Fibroblast of lung (primary cell): Measurements from ENCODE around the gene ERICH2. TPM values are rescaled to one million over a fixed set of nuclear protein-coding genes. Genes with fewer than 3 reads are reported as not detected.

Source experiments
- DNase-seq, 2 donors: peaks; one replicate each; pipeline versions ENCODE4 v3.0.0 to v3.0.0-alpha.2; 2010; ENCODE audit warnings: low read depth in 2 of 2
- H2AFZ ChIP-seq: 2 replicates; pipeline ENCODE4 v1.5.1; 2012; ENCODE audit warnings: low read length, control low read depth, inconsistent platforms
- H3K27ac ChIP-seq: 2 replicates; pipeline ENCODE4 v1.5.1; 2011; ENCODE audit warnings: low read length, control low read depth; ENCODE audit not compliant: insufficient read depth
- H3K27me3 ChIP-seq: 2 replicates; pipeline ENCODE4 v1.5.1; 2011; ENCODE audit warnings: mild to moderate bottlenecking, low read length; ENCODE audit not compliant: control insufficient read depth, insufficient read depth
- H3K36me3 ChIP-seq: 2 replicates; pipeline ENCODE4 v1.5.1; 2011; ENCODE audit warnings: low read length; ENCODE audit not compliant: control insufficient read depth, insufficient read depth
- H3K4me1 ChIP-seq: 2 replicates; pipeline ENCODE4 v1.5.1; 2011; ENCODE audit warnings: low read length; ENCODE audit not compliant: control insufficient read depth, insufficient read depth; ENCODE audit errors: extremely low read depth
- H3K4me2 ChIP-seq: 2 replicates; pipeline ENCODE4 v1.5.1; 2011; ENCODE audit warnings: low read length, control low read depth; ENCODE audit not compliant: insufficient read depth; ENCODE audit errors: extremely low read depth
- H3K4me3 ChIP-seq, 4 experiments: fragments of 200-600 bp in 1 of 4; sonication (generic) in 1 of 4; replicated peaks in 1 of 4; 2 replicates each; pipeline ENCODE4 v1.5.1; 2011 to 2016; ENCODE audit warnings: low read length in 4 of 4, low read depth in 3 of 4, mild to moderate bottlenecking in 3 of 4, control low read depth in 2 of 4, inconsistent platforms in 1 of 4, mixed read lengths in 1 of 4; ENCODE audit not compliant: insufficient read depth in 1 of 4; ENCODE audit errors: control extremely low read depth in 1 of 4
- H3K79me2 ChIP-seq: 2 replicates; pipeline ENCODE4 v1.5.1; 2012; ENCODE audit warnings: mild to moderate bottlenecking, low read length, inconsistent platforms; ENCODE audit not compliant: control insufficient read depth, insufficient read depth
- H3K9ac ChIP-seq: 2 replicates; pipeline ENCODE4 v1.5.1; 2011; ENCODE audit warnings: mild to moderate bottlenecking, low read length, control low read depth; ENCODE audit not compliant: insufficient read depth
- H3K9me3 ChIP-seq: 2 replicates; pipeline ENCODE4 v1.5.1; 2012; ENCODE audit warnings: low read depth, low read length; ENCODE audit not compliant: control insufficient read depth, insufficient read depth
- H4K20me1 ChIP-seq: 2 replicates; pipeline ENCODE4 v1.5.1; 2011; ENCODE audit warnings: low read length; ENCODE audit not compliant: control insufficient read depth, insufficient read depth; ENCODE audit errors: extremely low read depth
- CTCF ChIP-seq, 2 donors: IDR thresholded peaks in 1 of 2; conservative IDR thresholded peaks in 1 of 2; 1 replicate in 1 of 2; 2 replicates in 1 of 2; pipeline ENCODE4 v1.5.1; 2011 to 2012; ENCODE audit warnings: low read length in 2 of 2, control low read depth in 1 of 2, inconsistent platforms in 1 of 2, low read depth in 1 of 2, mild to moderate bottlenecking in 1 of 2
- EZH2 ChIP-seq: IDR thresholded peaks from 2 replicates; pipeline ENCODE4 v1.5.1; 2012; ENCODE audit warnings: low read length, control low read depth, mild to moderate bottlenecking; ENCODE audit errors: missing control alignments
- polyA plus RNA-seq, 2 donors: library from polyadenylated mRNA; depleted of rRNA in 1 of 2; stranded (reverse) in 1 of 2; unstranded in 1 of 2; fragments of >200 nt; gene quantifications; 2 replicates each; pipeline ENCODE4 v1.2.1, GENCODE V29; 2011 to 2012; ENCODE audit warnings: missing spikeins in 1 of 2
- total RNA-seq: library from RNA; depleted of rRNA; stranded (reverse); fragments of >200 nt; gene quantifications from 2 replicates; pipeline ENCODE4 v1.2.1, GENCODE V29; 2014

ERICH2 gene
- total and polyA plus RNA-seq, 2 donors (not counting 1 experiment from before 2014, with no cell fraction given) = 3.1 TPM; not detected in 1

GRCh38 chr2:170814533-170815230 lies 44.5 kb downstream of the ERICH2 start:
- Histone ChIP-seq H3K27ac (no peak overlapping the region), H3K79me2 (no peaks in the 10 kb centered on the region), H3K4me3 (no peak overlapping the region), H3K4me1 (peaks cover 3% of the 10 kb centered on the region), H3K4me2 (no peak overlapping the region), H3K27me3 (peaks cover 49% of the 10 kb centered on the region), H3K36me3 (no peaks in the 10 kb centered on the region), H3K9me3 (no peaks in the 10 kb centered on the region), H2AFZ (no peak overlapping the region), H4K20me1 (no peaks in the 10 kb centered on the region), H3K9ac (no peak overlapping the region)
- TF ChIP-seq EZH2 (peak; percentile 11), CTCF (conservative IDR thresholded peaks at IDR 0.05 in 1 of 2, IDR thresholded peaks at IDR 0.05 in 1 of 2; ENCODE audit: low read depth in 1 of 2, low read length in 2 of 2) (no peak)
- no peak for DNase-seq

- TF ChIP-seq EZH2 (no peak), CTCF (conservative IDR thresholded peaks at IDR 0.05 in 1 of 2, IDR thresholded peaks at IDR 0.05 in 1 of 2; ENCODE audit: low read depth in 1 of 2, low read length in 2 of 2) (no peak)
- Histone ChIP-seq H3K4me2 (peak overlapping the region; percentile 90), H2AFZ (no peak overlapping the region), H3K4me1 (peaks cover 3% of the 10 kb centered on the region), H3K9ac (no peak overlapping the region), H3K79me2 (no peaks in the 10 kb centered on the region), H3K27ac (no peak overlapping the region), H3K36me3 (no peaks in the 10 kb centered on the region), H3K27me3 (peaks cover 55% of the 10 kb centered on the region), H4K20me1 (no peaks in the 10 kb centered on the region), H3K9me3 (no peaks in the 10 kb centered on the region), H3K4me3 (no peak overlapping the region)
- no peak for DNase-seq
Observed at GRCh38 chr2:170815311-170815710, 45.1 kb downstream of the ERICH2 start.

DNA sequence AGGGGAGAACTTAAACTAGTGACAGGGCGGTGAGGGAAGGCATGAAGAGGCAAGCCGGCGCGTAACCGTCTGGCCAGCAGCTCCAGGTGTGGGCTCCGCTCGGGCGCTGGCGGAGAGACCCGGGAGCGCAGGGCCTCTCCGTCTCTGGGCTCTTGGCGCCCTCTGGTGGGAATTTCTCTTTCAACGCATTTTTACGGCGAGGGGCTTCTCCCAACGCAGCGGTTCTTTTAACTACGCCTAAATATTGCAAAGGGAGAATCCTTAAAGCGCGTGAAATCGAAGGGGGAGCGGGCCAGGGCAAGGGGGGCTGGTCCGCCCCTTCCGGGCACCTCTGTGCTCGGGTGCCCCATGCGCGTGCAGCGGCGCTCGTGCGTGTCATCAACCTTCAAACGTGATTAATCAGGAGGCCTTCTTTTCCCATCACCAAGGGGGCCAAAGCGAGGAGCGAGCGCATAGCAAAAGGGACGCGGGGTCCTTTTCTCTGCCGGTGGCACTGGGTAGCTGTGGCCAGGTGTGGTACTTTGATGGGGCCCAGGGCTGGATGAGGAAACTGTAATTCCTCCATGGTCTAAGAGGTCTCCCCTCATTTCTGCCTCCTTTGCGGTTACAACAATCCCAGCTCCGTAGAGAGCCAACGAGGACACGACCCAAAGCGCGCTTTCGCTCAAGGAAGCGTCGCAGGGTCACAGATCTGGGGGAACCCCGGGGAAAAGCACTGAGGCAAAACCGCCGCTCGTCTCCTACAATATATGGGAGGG lies 45.7 kb downstream of the ERICH2 start:
- no peaks in the 10 kb centered on the region for H3K9me3 ChIP-seq
- no peaks in the 10 kb centered on the region for H3K79me2 ChIP-seq
- H3K27ac ChIP-seq = no peak overlapping the region
- H2AFZ ChIP-seq = no peak overlapping the region
- DNase-seq = peak; percentile 35 to 48
- H3K4me1 ChIP-seq = peaks cover 3% of the 10 kb centered on the region
- TF ChIP-seq CTCF (conservative IDR thresholded peaks at IDR 0.05 in 1 of 2, IDR thresholded peaks at IDR 0.05 in 1 of 2; ENCODE audit: low read depth in 1 of 2, low read length in 2 of 2) (peak; percentile 63 to 71), EZH2 (peak; percentile 3)
- H3K27me3 ChIP-seq = peaks cover 61% of the 10 kb centered on the region
- H3K9ac ChIP-seq = no peak overlapping the region
- peak overlapping the region in 3 of 4 experiments; percentile 29 to 48 (median 39) for H3K4me3 ChIP-seq
- no peaks in the 10 kb centered on the region for H4K20me1 ChIP-seq
- H3K36me3 ChIP-seq = no peaks in the 10 kb centered on the region
- H3K4me2 ChIP-seq = peak overlapping the region; percentile 90
